Prostate gland (tissue), 2 donors: Measurements from ENCODE around the gene DTX4.

Experiments used
- POLR2A ChIP-seq: fragments of 450-650 bp; IDR thresholded peaks from one replicate; pipeline ENCODE4 v1.6.1; 2016; ENCODE audit warnings: antibody characterized with exemption, mild to moderate bottlenecking
- POLR2AphosphoS5 ChIP-seq: sonication (generic); formaldehyde crosslinking; IDR thresholded peaks from one replicate; pipeline ENCODE4 v1.6.1; 2017; ENCODE audit warnings: antibody characterized with exemption
- TF ChIP-seq, protein P1 (sequence below), 4 experiments: fragments of 200-600 bp in 2 of 4; fragments of 450-650 bp in 2 of 4; sonication (generic) in 2 of 4; IDR thresholded peaks; 1 replicate in 3 of 4; 2 replicates in 1 of 4; pipeline ENCODE4 v1.5.1; 2016 to 2019; ENCODE audit warnings: antibody characterized with exemption in 4 of 4, mild to moderate bottlenecking in 2 of 4, moderate library complexity in 2 of 4

DNA sequence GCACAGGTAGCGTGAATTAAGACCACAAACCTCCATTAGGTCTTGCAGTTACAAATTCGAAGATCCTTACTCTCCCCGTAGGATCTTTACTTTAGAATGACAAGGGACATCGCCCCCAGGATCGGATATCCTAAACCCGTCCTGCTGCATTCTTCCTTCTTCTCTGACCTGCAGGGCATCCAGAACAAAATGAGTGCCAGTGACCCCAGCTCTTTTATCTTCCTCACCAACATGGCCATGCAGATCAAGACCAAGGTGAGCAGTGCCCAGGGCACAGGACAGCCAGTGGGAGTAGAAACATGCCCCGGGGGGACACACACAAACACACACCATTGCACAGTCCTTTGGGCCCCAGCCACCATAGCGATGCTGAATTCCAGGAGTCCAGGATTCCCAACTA is 83.3 kb downstream of the DTX4 start:
- TF ChIP-seq, protein P1, sequence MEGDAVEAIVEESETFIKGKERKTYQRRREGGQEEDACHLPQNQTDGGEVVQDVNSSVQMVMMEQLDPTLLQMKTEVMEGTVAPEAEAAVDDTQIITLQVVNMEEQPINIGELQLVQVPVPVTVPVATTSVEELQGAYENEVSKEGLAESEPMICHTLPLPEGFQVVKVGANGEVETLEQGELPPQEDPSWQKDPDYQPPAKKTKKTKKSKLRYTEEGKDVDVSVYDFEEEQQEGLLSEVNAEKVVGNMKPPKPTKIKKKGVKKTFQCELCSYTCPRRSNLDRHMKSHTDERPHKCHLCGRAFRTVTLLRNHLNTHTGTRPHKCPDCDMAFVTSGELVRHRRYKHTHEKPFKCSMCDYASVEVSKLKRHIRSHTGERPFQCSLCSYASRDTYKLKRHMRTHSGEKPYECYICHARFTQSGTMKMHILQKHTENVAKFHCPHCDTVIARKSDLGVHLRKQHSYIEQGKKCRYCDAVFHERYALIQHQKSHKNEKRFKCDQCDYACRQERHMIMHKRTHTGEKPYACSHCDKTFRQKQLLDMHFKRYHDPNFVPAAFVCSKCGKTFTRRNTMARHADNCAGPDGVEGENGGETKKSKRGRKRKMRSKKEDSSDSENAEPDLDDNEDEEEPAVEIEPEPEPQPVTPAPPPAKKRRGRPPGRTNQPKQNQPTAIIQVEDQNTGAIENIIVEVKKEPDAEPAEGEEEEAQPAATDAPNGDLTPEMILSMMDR (IDR thresholded peaks at IDR 0.05), result no peak
- no peak for TF ChIP-seq POLR2AphosphoS5
- TF ChIP-seq POLR2A, result no peak
